NCI-H2196 treated with DMSO at 0.1 percent for 48 hours (cell line): ENCODE results near the gene NOTUM.

Source experiments
- DNase-seq: peaks from one replicate; lab custom pipeline; 2025; ENCODE audit not compliant: unreplicated experiment; lab: John Stamatoyannopoulos, UW

Gene NOTUM

GRCh38 chr17:81961087-81961511, at the start of gene NOTUM:
TSS of gene NOTUM (minus strand) at chr17:81961187. CDS start at chr17:81960909, 278 bp downstream.
- DNase-seq = peak; percentile 42

GRCh38 chr17:82009413-82009812, 48.4 kb upstream of the NOTUM start:
- DNase-seq = no peak

GRCh38 chr17:82008941-82009405, 48.0 kb upstream of the NOTUM start:
- DNase-seq = no peak

GRCh38 chr17:82008258-82008940, 47.4 kb upstream of the NOTUM start:
- no peak for DNase-seq

- no peak for DNase-seq
Observed at GRCh38 chr17:82007495-82008257, 46.7 kb upstream of the NOTUM start.

- DNase-seq = no peak
Observed at GRCh38 chr17:82007228-82007494, 46.2 kb upstream of the NOTUM start.

- no peak for DNase-seq
Observed at GRCh38 chr17:82006468-82007227, 45.7 kb upstream of the NOTUM start.

- no peak for DNase-seq
Observed at GRCh38 chr17:82005701-82006348, 44.8 kb upstream of the NOTUM start.

GRCh38 chr17:82004517-82005455, 43.8 kb upstream of the NOTUM start:
- no peak for DNase-seq

GRCh38 chr17:82003411-82004381, 42.7 kb upstream of the NOTUM start:
- no peak for DNase-seq

GRCh38 chr17:82001571-82002056, 40.6 kb upstream of the NOTUM start:
- no peak for DNase-seq

GRCh38 chr17:82000803-82001570, 40.0 kb upstream of the NOTUM start:
- DNase-seq = no peak

GRCh38 chr17:81999976-82000802, 39.2 kb upstream of the NOTUM start:
- no peak for DNase-seq

- no peak for DNase-seq
Observed at GRCh38 chr17:81999587-81999975, 38.6 kb upstream of the NOTUM start.

GRCh38 chr17:81998691-81999438, 37.9 kb upstream of the NOTUM start:
- no peak for DNase-seq

GRCh38 chr17:81998212-81998611, 37.2 kb upstream of the NOTUM start:
- DNase-seq = no peak
